Keratinocyte (primary cell): ENCODE data around the gene SH3RF2. TPM values are rescaled to one million over a fixed set of nuclear protein-coding genes. Genes with fewer than 3 reads are reported as not detected.

Experiments used
- DNase-seq: peaks from one replicate; pipeline ENCODE4 v3.0.0-alpha.2; 2011; ENCODE audit warnings: low read depth, missing footprints, low spot score
- FAIRE-seq: peaks from 2 replicates; lab custom pipeline; 2011; peaks lifted over from hg19 to GRCh38; lab: Jason Lieb, UNC
- H2AFZ ChIP-seq: 2 replicates; pipeline ENCODE4 v1.6.0; 2012; ENCODE audit warnings: low read length, control low read depth, inconsistent platforms; ENCODE audit not compliant: control insufficient read depth
- H3K27ac ChIP-seq: 2 replicates; pipeline ENCODE4 v1.5.1; 2011; ENCODE audit warnings: low read length; ENCODE audit not compliant: control insufficient read depth, insufficient read depth
- H3K27me3 ChIP-seq: 3 replicates; pipeline ENCODE4 v1.6.0; 2011; ENCODE audit warnings: low read length; ENCODE audit not compliant: control insufficient read depth, insufficient read depth; ENCODE audit errors: extremely low read depth
- H3K36me3 ChIP-seq, 2 experiments: 2 replicates in 1 of 2; 3 replicates in 1 of 2; pipeline ENCODE4 v1.5.1; 2011; ENCODE audit warnings: low read length in 2 of 2, mild to moderate bottlenecking in 1 of 2; ENCODE audit not compliant: control insufficient read depth in 2 of 2, insufficient read depth in 2 of 2; ENCODE audit errors: extremely low read depth in 1 of 2
- H3K4me1 ChIP-seq: 3 replicates; pipeline ENCODE4 v1.5.1; 2011; ENCODE audit warnings: low read length; ENCODE audit not compliant: control insufficient read depth, insufficient read depth; ENCODE audit errors: extremely low read depth
- H3K4me2 ChIP-seq: 3 replicates; pipeline ENCODE4 v1.6.0; 2011; ENCODE audit warnings: low read depth, low read length; ENCODE audit not compliant: control insufficient read depth, insufficient read depth; ENCODE audit errors: extremely low read depth
- H3K4me3 ChIP-seq, 3 experiments: fragments of 200-600 bp in 1 of 3; sonication (generic) in 1 of 3; 2 replicates in 2 of 3; 3 replicates in 1 of 3; pipeline ENCODE4 v1.5.1; 2011 to 2016; ENCODE audit warnings: low read length in 3 of 3, mild to moderate bottlenecking in 3 of 3, control low read depth in 2 of 3, inconsistent platforms in 1 of 3, low read depth in 1 of 3, mixed read lengths in 1 of 3, mixed run types in 1 of 3, moderate library complexity in 1 of 3; ENCODE audit not compliant: control insufficient read depth in 2 of 3, insufficient read depth in 2 of 3; ENCODE audit errors: extremely low read depth in 1 of 3
- H3K79me2 ChIP-seq: 2 replicates; pipeline ENCODE4 v1.6.0; 2012; ENCODE audit warnings: low read length; ENCODE audit not compliant: control insufficient read depth, insufficient read depth
- H3K9ac ChIP-seq: 3 replicates; pipeline ENCODE4 v1.6.0; 2011; ENCODE audit warnings: low read length; ENCODE audit not compliant: control insufficient read depth, insufficient read depth; ENCODE audit errors: extremely low read depth
- H3K9me1 ChIP-seq: 3 replicates; pipeline ENCODE4 v1.6.0; 2011; ENCODE audit warnings: low read length; ENCODE audit not compliant: control insufficient read depth, insufficient read depth; ENCODE audit errors: extremely low read depth
- H3K9me3 ChIP-seq: 2 replicates; pipeline ENCODE4 v1.5.1; 2012; ENCODE audit warnings: low read depth, low read length; ENCODE audit not compliant: control insufficient read depth
- H4K20me1 ChIP-seq: 3 replicates; pipeline ENCODE4 v1.6.0; 2011; ENCODE audit warnings: low read length; ENCODE audit not compliant: control insufficient read depth, insufficient read depth; ENCODE audit errors: extremely low read depth
- EZH2 ChIP-seq: IDR thresholded peaks from one replicate; pipeline ENCODE4 v1.6.1; 2012; ENCODE audit warnings: inconsistent platforms, mild to moderate bottlenecking, low read length, moderate library complexity
- dilution Hi-C: fragments of 300-500 bp; cut with MboI; formaldehyde crosslinking; loops from one replicate; pipeline ENCODE4 v1.7.0; 2020; ENCODE audit warnings: low sequenced_read_pairs; ENCODE audit not compliant: extremely low pct_ligation_motif_present
- polyA plus RNA-seq, 5 experiments: library from polyadenylated mRNA; depleted of rRNA in 3 of 5; stranded (reverse) in 3 of 5; stranded (forward) in 1 of 5; unstranded in 1 of 5; fragments of >200 nt; gene quantifications; 1 replicate in 1 of 5; 2 replicates in 3 of 5; 3 replicates in 1 of 5; pipeline versions ENCODE4 v1.2.1 to v1.2.3, GENCODE V29; 2011 to 2012; ENCODE audit warnings: missing spikeins in 2 of 5, low read depth in 1 of 5, low replicate concordance in 1 of 5
- TF ChIP-seq, protein P1 (sequence below), 3 experiments: IDR thresholded peaks in 1 of 3; conservative IDR thresholded peaks in 1 of 3; optimal IDR thresholded peaks in 1 of 3; 2 replicates in 2 of 3; 3 replicates in 1 of 3; pipeline versions ENCODE3 to v1.5.1; 2011; ENCODE audit warnings: low read length in 3 of 3, mild to moderate bottlenecking in 3 of 3, moderate library complexity in 2 of 3, control low read depth in 1 of 3, inconsistent platforms in 1 of 3; ENCODE audit not compliant: insufficient read depth in 2 of 3; ENCODE audit errors: extremely low read depth in 1 of 3

The SH3RF2 gene
- polyA plus RNA-seq, 1 donor (not counting 4 experiments of a cell fraction or from before 2014, with no cell fraction given): 43.7 TPM

DNA sequence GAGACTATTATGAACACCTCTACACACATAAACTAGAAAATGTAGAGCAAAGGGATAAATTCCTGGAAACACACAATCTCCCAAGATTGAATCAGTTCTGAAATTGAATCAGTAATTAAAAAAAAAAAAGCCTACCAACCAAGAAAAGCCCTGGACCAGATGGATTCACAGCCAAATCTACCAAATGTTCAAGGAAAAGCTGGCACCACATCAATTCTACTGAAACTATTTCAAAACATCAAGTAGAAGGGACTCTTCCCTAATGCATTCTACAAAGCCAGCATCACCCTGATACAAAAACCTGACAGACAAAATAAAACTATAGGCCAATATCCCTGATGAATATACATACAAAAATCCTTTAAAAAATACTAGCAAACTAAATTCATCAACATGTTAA lies 38.2 kb upstream of the SH3RF2 start:
- FAIRE-seq (no peak), DNase-seq (no peak)
- H3K9me1 ChIP-seq: no peaks in the 10 kb centered on the region
- no peak overlapping the region for H3K9ac ChIP-seq
- TF ChIP-seq, protein P1, sequence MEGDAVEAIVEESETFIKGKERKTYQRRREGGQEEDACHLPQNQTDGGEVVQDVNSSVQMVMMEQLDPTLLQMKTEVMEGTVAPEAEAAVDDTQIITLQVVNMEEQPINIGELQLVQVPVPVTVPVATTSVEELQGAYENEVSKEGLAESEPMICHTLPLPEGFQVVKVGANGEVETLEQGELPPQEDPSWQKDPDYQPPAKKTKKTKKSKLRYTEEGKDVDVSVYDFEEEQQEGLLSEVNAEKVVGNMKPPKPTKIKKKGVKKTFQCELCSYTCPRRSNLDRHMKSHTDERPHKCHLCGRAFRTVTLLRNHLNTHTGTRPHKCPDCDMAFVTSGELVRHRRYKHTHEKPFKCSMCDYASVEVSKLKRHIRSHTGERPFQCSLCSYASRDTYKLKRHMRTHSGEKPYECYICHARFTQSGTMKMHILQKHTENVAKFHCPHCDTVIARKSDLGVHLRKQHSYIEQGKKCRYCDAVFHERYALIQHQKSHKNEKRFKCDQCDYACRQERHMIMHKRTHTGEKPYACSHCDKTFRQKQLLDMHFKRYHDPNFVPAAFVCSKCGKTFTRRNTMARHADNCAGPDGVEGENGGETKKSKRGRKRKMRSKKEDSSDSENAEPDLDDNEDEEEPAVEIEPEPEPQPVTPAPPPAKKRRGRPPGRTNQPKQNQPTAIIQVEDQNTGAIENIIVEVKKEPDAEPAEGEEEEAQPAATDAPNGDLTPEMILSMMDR (optimal IDR thresholded peaks at IDR 0.05 in 1 of 3, IDR thresholded peaks at IDR 0.05 in 1 of 3, conservative IDR thresholded peaks at IDR 0.05 in 1 of 3; ENCODE audit: extremely low read depth in 1 of 3, insufficient read depth in 2 of 3, low read length in 3 of 3): no peak
- dilution Hi-C loops: no loop called here
- no peaks in the 10 kb centered on the region for H3K36me3 ChIP-seq
- no peak overlapping the region for H2AFZ ChIP-seq
- no peaks in the 10 kb centered on the region for H4K20me1 ChIP-seq
- H3K9me3 ChIP-seq: no peaks in the 10 kb centered on the region
- H3K79me2 ChIP-seq: no peaks in the 10 kb centered on the region
- no peaks in the 10 kb centered on the region for H3K4me1 ChIP-seq
- no peak overlapping the region for H3K27ac ChIP-seq
- H3K4me2 ChIP-seq: no peak overlapping the region
- H3K4me3 ChIP-seq: no peak overlapping the region
- H3K27me3 ChIP-seq: no peaks in the 10 kb centered on the region

GRCh38 chr5:145902421-145902820 lies 34.0 kb upstream of the SH3RF2 start:
- Histone ChIP-seq H3K9ac (no peak overlapping the region), H3K4me2 (no peak overlapping the region), H3K27ac (no peak overlapping the region), H3K4me3 (no peak overlapping the region), H3K27me3 (no peaks in the 10 kb centered on the region), H3K36me3 (no peaks in the 10 kb centered on the region), H2AFZ (no peak overlapping the region), H3K9me1 (no peaks in the 10 kb centered on the region), H3K9me3 (no peaks in the 10 kb centered on the region), H3K4me1 (no peaks in the 10 kb centered on the region), H4K20me1 (no peaks in the 10 kb centered on the region), H3K79me2 (no peaks in the 10 kb centered on the region)
- DNase-seq (no peak), FAIRE-seq (no peak)
- dilution Hi-C loops: no loop called here
- TF ChIP-seq, protein P1 (optimal IDR thresholded peaks at IDR 0.05 in 1 of 3, IDR thresholded peaks at IDR 0.05 in 1 of 3, conservative IDR thresholded peaks at IDR 0.05 in 1 of 3; ENCODE audit: extremely low read depth in 1 of 3, insufficient read depth in 2 of 3, low read length in 3 of 3): no peak
- no peak for TF ChIP-seq EZH2
